GM12872 (cell line): ENCODE measurements around the gene CFAP45.

Experiments used
- TF ChIP-seq, protein P1 (sequence below): IDR thresholded peaks from 3 replicates; pipeline ENCODE4 v1.5.1; 2011; ENCODE audit warnings: low read depth, mild to moderate bottlenecking, low read length, moderate library complexity; ENCODE audit not compliant: insufficient read depth

Gene CFAP45

DNA sequence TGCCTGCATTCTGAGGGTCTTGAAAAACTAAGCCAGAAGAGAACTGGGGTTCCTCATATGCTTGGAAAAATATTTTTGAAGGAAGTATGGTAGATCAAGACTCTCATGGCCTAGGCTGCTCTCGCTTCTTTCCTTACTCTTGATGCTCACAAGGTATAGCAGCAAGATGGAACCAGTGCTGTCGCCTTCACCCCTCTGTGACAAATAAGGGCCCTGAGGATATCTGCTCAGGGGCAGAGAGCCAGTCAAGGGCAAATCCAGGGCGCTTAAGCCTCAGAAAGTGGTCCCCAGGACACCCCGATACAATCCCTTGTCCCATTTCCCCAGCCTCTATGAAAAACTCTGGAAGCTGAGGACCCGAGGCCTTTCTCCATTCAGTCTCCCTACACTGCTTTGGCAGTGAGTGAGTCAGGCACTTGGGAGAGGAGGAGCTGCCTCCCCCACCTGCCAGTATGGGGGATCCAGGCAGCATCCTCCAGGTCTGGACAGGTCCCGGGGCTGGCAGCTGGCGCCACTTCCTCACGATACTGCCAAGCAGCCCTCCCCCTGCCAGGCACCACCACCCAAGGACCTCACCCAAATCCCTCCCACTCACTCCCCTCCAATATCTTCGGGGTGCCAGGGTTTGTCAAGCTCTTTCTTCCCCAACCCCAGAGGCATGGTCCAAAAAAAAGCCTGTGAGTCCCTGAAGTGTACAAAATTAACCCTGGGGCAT is 44.1 kb upstream of the CFAP45 start:
- TF ChIP-seq, protein P1, sequence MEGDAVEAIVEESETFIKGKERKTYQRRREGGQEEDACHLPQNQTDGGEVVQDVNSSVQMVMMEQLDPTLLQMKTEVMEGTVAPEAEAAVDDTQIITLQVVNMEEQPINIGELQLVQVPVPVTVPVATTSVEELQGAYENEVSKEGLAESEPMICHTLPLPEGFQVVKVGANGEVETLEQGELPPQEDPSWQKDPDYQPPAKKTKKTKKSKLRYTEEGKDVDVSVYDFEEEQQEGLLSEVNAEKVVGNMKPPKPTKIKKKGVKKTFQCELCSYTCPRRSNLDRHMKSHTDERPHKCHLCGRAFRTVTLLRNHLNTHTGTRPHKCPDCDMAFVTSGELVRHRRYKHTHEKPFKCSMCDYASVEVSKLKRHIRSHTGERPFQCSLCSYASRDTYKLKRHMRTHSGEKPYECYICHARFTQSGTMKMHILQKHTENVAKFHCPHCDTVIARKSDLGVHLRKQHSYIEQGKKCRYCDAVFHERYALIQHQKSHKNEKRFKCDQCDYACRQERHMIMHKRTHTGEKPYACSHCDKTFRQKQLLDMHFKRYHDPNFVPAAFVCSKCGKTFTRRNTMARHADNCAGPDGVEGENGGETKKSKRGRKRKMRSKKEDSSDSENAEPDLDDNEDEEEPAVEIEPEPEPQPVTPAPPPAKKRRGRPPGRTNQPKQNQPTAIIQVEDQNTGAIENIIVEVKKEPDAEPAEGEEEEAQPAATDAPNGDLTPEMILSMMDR: no peak

DNA sequence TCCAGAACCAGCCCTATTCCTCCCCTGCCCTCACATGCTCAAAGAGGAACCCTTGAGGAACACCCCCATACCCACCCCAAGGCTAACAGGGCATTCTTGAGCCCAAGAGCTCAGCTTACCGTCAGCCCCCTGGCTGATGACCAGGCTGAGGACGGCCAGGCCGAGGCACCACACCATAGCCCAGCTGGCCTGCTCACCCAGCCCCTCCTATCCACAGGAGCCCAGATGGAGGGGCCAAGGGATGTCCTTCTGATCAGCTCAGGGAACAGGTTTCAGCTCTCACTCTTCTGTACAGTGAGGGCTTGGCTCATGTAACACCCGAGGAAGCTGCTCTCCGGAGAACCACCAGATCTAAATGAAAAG is 43.3 kb upstream of the CFAP45 start:
- TF ChIP-seq, protein P1: no peak

- TF ChIP-seq, protein P1: no peak
Measured at GRCh38 chr1:159942632-159943277, 42.8 kb upstream of the CFAP45 start.

GRCh38 chr1:159941591-159942560 is 41.9 kb upstream of the CFAP45 start:
- TF ChIP-seq, protein P1: no peak

DNA sequence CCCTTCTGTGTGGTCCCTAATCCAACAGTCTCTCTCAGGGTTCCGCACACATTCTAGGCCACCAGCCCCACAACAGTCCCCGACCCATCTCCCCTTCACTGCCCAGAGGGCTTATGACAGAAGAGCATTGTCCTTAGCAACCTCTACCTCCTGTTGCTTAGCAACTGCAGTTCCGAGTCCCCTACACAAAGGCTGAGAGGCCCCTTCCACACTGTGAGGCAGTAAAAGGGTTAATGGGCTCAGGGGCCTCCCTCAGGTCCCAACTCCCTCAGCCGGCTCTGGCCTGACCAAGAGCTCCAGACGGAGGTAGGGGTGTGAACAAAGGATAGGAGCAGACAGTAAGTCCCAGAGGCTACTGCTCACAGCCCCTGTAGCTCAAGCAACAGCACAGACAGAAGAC is 41.2 kb upstream of the CFAP45 start:
- TF ChIP-seq, protein P1: no peak

GRCh38 chr1:159940006-159940620 is 40.1 kb upstream of the CFAP45 start:
- TF ChIP-seq, protein P1: no peak

DNA sequence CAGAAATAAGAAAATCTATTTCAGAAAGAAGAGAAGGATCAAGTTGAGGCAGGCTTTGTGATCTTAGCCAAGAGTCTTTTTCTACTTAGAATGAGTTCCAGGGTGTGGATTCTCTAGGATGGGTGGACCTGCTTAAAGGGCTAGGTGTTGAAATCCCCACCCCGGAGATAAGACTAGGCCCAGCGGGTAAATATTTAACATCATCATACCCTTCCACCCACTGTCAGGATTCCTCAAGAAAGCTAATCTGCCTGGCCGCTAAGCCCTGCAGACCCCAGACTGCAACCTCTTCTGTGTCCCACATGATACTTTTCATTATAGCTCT is 39.7 kb upstream of the CFAP45 start:
- TF ChIP-seq, protein P1: no peak
